ENCODE measurements around the gene SYNJ2.
"Not testable (repeated sequence)": the region's sequence is repeated elsewhere in the genome, so short reads cannot be mapped to it uniquely, and the experiment has no call there.

SYNJ2 gene

GRCh38 chr6:157954150-157955117, 27.2 kb upstream of the SYNJ2 start:
- no peak for DNase-seq (ENCODE audit: low read depth in 2 of 2)

DNA sequence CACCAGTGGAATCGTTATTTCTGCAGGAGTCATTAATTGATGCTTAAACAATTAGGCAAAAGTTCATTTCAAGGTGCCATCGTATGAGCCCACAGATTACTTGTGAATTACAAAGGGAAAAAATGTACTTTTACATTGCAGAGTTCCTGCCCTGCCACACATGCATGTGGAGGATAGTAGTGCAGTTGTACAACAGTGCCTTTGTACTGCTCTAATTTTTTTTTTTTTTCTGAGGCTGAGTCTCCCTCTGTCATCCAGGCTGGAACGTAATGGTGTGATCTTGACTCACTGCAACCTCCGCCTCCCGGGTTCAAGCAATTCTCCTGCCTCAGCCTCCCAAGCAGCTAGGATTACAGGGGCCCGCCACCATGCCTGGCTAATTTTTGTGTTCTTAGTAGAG, 26.0 kb upstream of the SYNJ2 start:
- no peak for DNase-seq (ENCODE audit: low read depth in 2 of 2)

GRCh38 chr6:157956171-157956730, 25.4 kb upstream of the SYNJ2 start:
- no peak for DNase-seq (ENCODE audit: low read depth in 2 of 2)

- DNase-seq (ENCODE audit: low read depth in 2 of 2): no peak
These were observed 22.0 kb upstream of the SYNJ2 start for GRCh38 chr6:157959451-157960227.

- DNase-seq (ENCODE audit: low read depth in 2 of 2): no peak
These were observed 20.4 kb upstream of the SYNJ2 start for GRCh38 chr6:157961153-157961831.

DNA sequence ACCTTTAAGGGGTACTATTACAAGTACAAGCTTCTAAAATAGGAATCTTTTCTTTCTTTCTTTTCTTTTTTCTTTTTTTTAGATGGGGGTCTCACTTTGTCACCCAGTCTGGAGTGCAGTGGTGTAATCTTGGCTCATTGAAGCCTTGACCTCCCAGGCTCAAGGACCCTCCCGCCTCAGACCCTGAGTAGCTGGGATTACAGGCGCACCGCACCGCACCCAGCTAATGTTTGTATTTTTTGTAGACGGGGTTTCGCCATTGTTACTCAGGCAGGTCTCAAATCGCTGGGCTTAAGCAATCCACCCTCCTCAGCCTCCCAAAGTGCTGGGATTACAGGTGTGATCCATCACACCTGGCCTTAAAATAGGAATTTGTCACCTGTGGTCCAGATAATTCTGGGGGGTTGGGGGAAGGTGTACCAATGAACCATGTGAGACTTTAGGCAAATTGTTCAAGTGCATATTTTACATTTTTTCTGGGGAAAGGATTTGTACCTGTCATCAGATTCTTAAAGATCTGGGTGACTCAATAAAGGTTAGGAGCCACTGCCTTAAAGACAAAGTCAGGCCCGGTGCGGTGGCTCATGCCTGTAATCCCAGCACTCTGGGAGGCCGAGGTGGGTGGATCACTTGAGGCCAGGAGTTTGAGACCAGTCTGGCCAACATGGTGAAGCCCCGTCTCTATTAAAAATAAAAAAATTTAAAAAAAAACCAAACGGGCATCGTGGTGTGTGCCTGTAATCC, 19.7 kb upstream of the SYNJ2 start:
- no peak for DNase-seq (ENCODE audit: low read depth in 2 of 2)

DNA sequence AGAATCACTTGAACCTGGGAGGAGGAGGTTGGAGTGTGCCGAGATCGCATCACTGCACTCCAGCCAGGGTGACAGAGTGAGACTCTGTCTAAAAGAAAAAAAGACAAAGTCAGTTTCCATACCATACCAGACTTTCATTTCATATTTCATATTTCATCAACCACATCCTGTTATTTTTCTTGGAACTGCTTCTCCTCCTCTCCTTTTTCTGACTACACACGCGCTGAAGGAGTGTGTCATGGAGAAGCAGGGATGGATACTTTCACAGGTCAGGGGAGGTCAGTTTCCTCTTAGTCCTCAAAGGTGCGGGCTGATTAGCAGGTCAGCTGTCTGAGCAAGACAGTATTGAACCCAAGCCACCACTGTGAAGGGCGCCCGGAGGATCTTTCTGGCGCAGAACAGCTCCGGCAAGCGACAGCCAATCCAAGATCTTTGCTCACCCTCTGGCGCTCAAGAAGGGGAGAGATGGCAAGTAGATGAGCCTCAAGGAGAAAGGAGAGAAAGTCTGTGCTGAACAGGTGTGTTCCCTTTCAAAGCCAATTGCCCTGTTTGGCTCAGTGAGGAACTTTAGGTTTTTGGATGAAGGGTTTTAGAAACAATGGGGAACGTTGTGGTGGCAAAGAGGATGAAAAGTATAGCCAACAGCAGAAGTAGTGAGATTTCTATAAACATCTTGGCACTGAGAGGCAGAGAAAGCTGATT, 18.9 kb upstream of the SYNJ2 start:
- no peak for DNase-seq (ENCODE audit: low read depth in 2 of 2)

DNA sequence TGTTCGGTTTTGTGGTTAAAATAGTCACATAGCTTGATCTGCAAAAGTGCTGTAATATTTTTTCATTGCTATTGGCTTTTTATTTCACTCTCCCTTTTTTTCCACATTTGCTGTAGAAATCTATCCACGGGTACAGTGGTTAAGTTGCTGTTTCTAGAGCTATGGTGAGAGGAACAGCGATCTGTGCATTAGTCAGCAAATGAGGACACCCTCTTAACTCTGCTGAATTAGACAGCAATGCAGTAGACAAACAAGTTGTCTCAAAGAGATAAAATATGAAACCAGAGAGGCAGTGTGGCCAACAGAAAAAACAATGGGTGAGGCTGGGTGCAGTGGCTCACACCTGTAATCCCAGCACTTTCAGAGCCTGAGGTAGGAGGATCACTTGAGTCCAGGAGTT, 17.6 kb upstream of the SYNJ2 start:
- DNase-seq (ENCODE audit: low read depth in 2 of 2): no peak

- no peak for DNase-seq (ENCODE audit: low read depth in 2 of 2)
These were observed 16.3 kb upstream of the SYNJ2 start for GRCh38 chr6:157965387-157965786.

DNA sequence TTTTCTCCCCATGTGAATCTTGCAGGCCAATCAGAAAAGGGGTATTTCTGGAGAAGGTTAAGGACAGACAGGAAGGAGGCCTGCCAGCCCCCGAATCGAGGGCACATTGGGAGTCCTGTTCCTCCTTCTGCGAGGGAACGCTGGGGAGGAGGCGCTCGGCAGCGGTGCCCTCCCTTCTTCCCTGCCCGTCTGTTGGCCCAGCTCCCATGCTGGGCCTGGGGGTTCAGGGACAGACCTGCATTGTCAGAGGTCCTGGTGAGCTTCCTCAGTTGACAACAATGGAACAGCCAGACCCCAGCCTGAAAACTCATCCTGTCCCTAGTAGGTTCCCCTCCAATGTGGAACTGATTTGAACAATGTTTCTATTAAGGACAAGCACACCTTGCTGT, 15.1 kb upstream of the SYNJ2 start:
- no peak for DNase-seq (ENCODE audit: low read depth in 2 of 2)

- no peak for DNase-seq (ENCODE audit: low read depth in 2 of 2)
These were observed 14.6 kb upstream of the SYNJ2 start for GRCh38 chr6:157967020-157967419.

DNA sequence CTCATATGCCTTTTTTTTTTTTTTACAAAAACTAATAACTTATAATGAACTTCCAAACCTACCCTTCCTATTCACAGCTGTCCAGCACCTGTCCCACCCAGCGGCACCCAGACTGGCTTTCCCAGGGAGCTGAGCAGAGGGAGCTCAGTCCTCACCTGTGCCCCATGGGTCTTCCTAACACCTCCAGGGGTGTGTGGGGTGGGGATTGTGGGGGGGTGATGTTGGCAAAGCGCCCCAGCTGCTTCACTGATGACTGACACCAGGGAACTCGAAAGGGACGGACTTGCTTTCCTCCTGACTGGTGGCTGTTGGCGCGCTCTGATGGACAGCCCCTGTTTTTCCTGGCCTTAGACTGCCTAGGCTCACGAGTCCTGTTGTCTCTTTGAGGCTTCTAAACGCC, 14.2 kb upstream of the SYNJ2 start:
- DNase-seq (ENCODE audit: low read depth in 2 of 2): no peak

- DNase-seq (ENCODE audit: low read depth in 2 of 2): not testable (repeated sequence)
These were observed 9.5 kb upstream of the SYNJ2 start for GRCh38 chr6:157972177-157972576.

DNA sequence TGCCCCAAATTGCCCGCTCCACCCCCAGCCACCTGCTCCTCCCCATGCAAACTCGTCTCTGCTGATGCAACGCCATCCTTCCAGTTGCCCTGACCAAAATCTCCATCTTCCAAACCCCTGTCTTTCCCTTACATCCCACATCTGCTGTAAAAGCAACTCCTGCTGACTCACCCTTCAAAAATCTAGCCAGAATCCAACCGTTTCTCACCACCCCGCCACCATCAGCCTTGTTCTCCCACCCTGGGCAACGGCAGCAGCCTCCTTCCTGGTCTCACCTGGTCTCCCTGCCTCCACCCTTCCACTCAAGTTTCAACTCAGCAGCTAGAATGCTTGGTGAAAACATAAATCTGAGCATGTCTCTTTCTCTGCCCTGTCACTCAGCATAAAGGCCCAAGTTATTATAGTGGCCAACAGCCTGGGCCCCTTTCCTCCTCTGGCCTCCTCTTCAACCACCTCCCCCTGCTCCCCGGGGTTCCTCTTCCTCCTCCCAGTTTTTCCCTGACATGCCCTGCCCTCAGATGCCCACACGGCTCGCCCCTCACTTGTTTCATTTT, 7.2 kb upstream of the SYNJ2 start:
- no peak for DNase-seq (ENCODE audit: low read depth in 2 of 2)

DNA sequence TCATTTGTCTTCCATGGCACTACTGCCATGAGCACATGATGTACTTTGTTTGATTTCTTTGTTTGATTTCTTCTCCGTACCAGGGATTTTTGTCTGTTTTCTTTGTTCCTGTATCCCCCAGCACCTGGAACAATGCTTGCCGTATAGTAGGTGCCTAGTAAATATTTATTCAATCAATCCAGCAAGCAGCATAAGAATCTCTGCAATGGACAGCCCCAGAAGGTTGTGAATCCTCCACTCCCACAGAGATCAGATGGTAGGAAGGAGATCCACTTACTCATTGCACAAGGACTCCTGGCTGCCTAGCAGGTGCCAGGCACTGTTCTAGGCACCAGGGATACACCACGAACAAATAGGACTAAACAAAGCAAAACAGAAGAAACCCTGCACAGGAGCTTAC, 6.7 kb upstream of the SYNJ2 start:
- no peak for DNase-seq (ENCODE audit: low read depth in 2 of 2)

DNA sequence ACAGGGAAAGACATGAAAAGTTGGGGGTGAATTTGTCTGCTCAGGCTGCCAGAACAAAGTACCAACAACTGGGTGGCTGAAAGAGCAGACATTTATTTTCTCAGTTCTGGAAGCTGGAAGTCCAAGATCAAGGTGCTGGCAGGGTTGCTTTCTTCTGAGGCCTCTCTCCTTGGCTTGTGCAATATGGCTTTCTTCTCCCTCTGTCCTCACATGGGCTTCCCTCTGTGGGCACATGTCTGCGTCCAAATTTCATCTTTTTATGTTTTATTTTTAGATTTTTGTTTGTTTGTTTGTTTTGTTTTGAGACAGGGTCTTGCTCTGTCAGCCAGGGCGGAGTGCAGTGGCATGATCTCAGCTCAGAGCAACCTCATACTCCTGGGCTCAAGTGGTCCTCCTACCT, 6.2 kb upstream of the SYNJ2 start:
- no peak for DNase-seq (ENCODE audit: low read depth in 2 of 2)

DNA sequence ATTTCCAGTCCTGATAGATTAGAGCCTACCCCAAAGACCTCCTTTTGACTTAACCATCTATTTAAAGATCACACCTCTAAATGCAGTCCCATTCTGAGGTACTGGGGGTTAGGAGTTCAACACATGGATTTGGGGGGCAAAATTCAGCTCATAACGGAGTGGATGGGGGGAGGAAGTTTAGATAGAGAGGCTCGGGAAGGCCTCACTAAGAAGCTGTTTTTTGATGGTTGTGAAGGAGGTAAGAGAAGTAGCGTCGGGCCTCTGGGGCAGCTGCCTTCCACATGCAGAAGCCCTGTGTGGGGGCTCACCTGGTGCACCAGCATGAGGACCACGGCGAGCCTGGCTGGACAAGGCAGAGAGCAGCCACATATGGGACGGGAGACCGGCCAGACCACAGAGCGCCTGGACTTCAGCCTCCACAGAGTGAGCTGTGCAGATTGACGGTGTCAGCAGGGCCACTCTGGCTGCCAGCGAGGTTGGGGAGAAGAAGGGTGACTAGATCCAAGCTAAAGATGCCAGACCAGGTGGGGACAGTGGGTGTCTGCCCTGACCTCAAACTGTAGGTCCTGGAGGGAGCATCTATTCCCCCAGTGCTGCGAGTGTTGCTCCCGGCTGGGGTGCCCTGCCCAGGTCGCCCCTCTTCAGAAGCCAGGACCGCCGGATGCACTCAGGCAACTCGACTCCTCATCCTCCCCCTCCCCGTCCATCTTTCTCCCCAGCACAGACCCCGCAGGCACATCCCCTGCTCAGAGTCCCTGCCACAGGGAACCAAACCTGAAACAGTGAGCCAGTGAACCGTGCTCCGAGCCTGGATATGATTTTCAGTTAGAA, 5.1 kb upstream of the SYNJ2 start:
- no peak for DNase-seq (ENCODE audit: low read depth in 2 of 2)

DNA sequence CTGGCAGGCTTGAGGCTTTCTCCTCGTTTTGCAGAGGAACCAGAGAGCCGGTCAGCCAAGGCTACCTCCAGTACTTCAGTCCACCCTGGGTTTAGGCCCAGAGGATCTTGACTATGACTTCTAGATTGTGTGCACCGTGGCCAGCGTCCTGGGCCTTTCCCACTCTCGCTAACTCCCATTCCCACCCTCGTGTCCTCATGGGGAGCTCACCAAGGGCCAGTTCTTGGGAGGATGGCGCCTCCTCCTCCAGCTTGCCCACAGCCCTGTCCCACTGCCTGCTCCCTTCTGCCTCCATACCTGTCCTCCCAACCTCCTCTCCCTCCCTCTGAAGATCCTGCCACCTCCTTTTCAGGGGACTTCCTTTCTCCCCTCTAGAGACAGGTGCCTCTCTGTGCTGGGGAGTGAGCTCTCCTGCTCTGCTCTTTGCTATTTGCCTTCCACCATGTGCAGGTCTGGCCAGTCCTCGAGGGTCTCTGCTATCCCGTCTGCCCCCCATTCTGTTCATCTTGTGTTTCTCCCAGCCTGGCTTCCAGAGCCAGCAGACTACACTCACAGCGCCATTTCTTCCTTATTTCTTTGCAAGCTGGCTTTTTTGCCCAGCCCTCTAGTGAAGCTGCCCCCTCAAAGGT, 4.4 kb upstream of the SYNJ2 start:
- no peak for DNase-seq (ENCODE audit: low read depth in 2 of 2)

All from stimulated activated CD8-positive, alpha-beta memory T cell treated with anti-CD3 and anti-CD28 coated beads, Interleukin-7, amount 100 ng/mL, for 1 hour (primary cell).